Measurements from ENCODE around the gene AFF1. TPM values are rescaled to one million over a fixed set of nuclear protein-coding genes. Genes with fewer than 3 reads are reported as not detected.

AFF1 gene
- total and polyA plus RNA-seq, 2 of the 4 experiments (the other 2 are of a cell fraction), result 7.0 to 9.6 TPM

GRCh38 chr4:87005690-87006425, 71.0 kb downstream of the AFF1 start:
- H3K9ac ChIP-seq (ENCODE audit: low read depth, low read length), result peak overlapping the region; percentile 84
- BruUV-seq (replicated peaks), result no TSS peak
- ATAC-seq (ENCODE audit: low read depth) (peak; percentile 4), DNase-seq (no peak)
- H2BK15ac ChIP-seq (ENCODE audit: low read depth, low read length), result peak overlapping the region; percentile 0; the same call in 1 of the 3 replicates
- H2AK5ac ChIP-seq (ENCODE audit: low read depth, low read length), result peak overlapping the region; percentile 54; the same call in 1 of the 2 replicates
- CTCF ChIA-PET, result interaction anchor here (0.6 to 5.0 kb wide), 5 partner anchors 18 to 84 kb away, joined by 3 to 18 read pairs (median 7); partner anchors contain the start of gene AFF1
- no peak overlapping the region for H2AK9ac ChIP-seq (replicated peaks; ENCODE audit: low read depth, low read length, poor library complexity)
- peaks cover 17 to 44% of the 10 kb centered on the region in 2 experiments for H3K79me1 ChIP-seq (ENCODE audit: low read depth in 1 of 2, low read length in 2 of 2)
- no peaks in the 10 kb centered on the region for H3K9me1 ChIP-seq (ENCODE audit: insufficient read depth, low read length)
- TF ChIP-seq SMC3 (IDR thresholded peaks at IDR 0.05; ENCODE audit: low read depth, low read length), result no peak
- no peak for TF ChIP-seq RCOR1 (IDR thresholded peaks at IDR 0.05; ENCODE audit: insufficient replicate concordance, low read length)
- TF ChIP-seq FOS (IDR thresholded peaks at IDR 0.05; ENCODE audit: low read depth, low read length), result no peak
- TF ChIP-seq, protein P1, sequence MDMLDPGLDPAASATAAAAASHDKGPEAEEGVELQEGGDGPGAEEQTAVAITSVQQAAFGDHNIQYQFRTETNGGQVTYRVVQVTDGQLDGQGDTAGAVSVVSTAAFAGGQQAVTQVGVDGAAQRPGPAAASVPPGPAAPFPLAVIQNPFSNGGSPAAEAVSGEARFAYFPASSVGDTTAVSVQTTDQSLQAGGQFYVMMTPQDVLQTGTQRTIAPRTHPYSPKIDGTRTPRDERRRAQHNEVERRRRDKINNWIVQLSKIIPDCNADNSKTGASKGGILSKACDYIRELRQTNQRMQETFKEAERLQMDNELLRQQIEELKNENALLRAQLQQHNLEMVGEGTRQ (IDR thresholded peaks at IDR 0.05; ENCODE audit: low read depth, low read length), result no peak
- TF ChIP-seq MAZ (IDR thresholded peaks at IDR 0.05; ENCODE audit: borderline replicate concordance, low read depth, low read length), result no peak
- no peak for TF ChIP-seq NFE2L2 (IDR thresholded peaks at IDR 0.05; ENCODE audit: low read depth, low read length)
- TF ChIP-seq CHD1 (IDR thresholded peaks at IDR 0.05; ENCODE audit: low read depth, low read length), result no peak
- H3K56ac ChIP-seq (ENCODE audit: extremely low read depth, insufficient read depth, low read length), result peak overlapping the region; percentile 59; the same call in 1 of the 2 replicates
- peak overlapping the region; percentile 93 for H3K27ac ChIP-seq (ENCODE audit: insufficient read depth, low read length)
- H4K91ac ChIP-seq (ENCODE audit: insufficient read depth, low read depth, low read length), result peak overlapping the region; percentile 54; the same call in 1 of the 2 replicates
- POLR2A ChIA-PET (ENCODE audit: unreplicated experiment), result interaction anchor here (0.6 to 1.5 kb wide), 3 partner anchors 21 to 144 kb away, joined by 3 to 6 read pairs (median 3); partner anchors contain the start of gene AFF1
- peaks cover 6% of the 10 kb centered on the region for H3K4me1 ChIP-seq (ENCODE audit: control insufficient read depth, insufficient read depth, low read length)
- peak overlapping the region; percentile 79 for H2BK5ac ChIP-seq (ENCODE audit: low read depth, low read length, poor library complexity, severe bottlenecking)
- peak overlapping the region; percentile 78 for H3K23ac ChIP-seq (ENCODE audit: low read depth, low read length)
- no peaks in the 10 kb centered on the region for H3K9me3 ChIP-seq (ENCODE audit: control insufficient read depth, insufficient read depth, low read length)
- peak overlapping the region; percentile 98 for H3K4me2 ChIP-seq (ENCODE audit: low read depth, low read length)
- peak overlapping the region; percentile 77 for H4K5ac ChIP-seq (ENCODE audit: low read depth, low read length)
- H3K4ac ChIP-seq (ENCODE audit: low read depth, low read length), result peak overlapping the region; percentile 39; the same call in 1 of the 2 replicates
- H2BK120ac ChIP-seq (ENCODE audit: low read depth, low read length), result peak overlapping the region; percentile 26; the same call in 1 of the 2 replicates
- peak overlapping the region; percentile 45 for H2BK20ac ChIP-seq (ENCODE audit: low read depth, low read length)
- in situ Hi-C loops (cut with MboI; ENCODE audit: low sequenced_read_pairs), result loop anchor here (5.0 kb wide), 2 partner anchors 64 to 86 kb away; no protein-coding TSS in a partner anchor
- H3K14ac ChIP-seq (replicated peaks; ENCODE audit: low read depth, low read length), result peak overlapping the region; percentile 87
- H3K18ac ChIP-seq (ENCODE audit: low read depth, low read length), result peak overlapping the region; percentile 80
- no peaks in the 10 kb centered on the region; the same call in none of the 2 replicates for H4K20me1 ChIP-seq (ENCODE audit: insufficient read depth, low read length)
- no peaks in the 10 kb centered on the region for H3K27me3 ChIP-seq (ENCODE audit: control insufficient read depth, insufficient read depth, low read length)
- peak overlapping the region; percentile 10 to 11; a peak in 2 of 4 replicates for H4K8ac ChIP-seq (ENCODE audit: low read depth in 2 of 2, low read length in 2 of 2)
- dilution Hi-C loops (cut with HindIII; ENCODE audit: low sequenced_read_pairs, unreplicated experiment), result no loop called here
- H3K36me3 ChIP-seq (ENCODE audit: control insufficient read depth, insufficient read depth, low read length), result no peaks in the 10 kb centered on the region
- H2AFZ ChIP-seq (replicated peaks; ENCODE audit: low read length, poor library complexity), result peak overlapping the region; percentile 46
- intact Hi-C loops (cut with micrococcal nuclease), result loop anchor here (1.0 to 5.0 kb wide), 7 partner anchors 71 to 1006 kb away; partner anchors contain the start of gene AFF1
- WGBS, 2 experiments (ENCODE audit: extremely low coverage in 2 of 2, insufficient read length in 1 of 2), result no CpG with 5 or more reads among the region's 16 CpGs
- peak overlapping the region; percentile 83 for H3K4me3 ChIP-seq (ENCODE audit: insufficient read depth, low read depth, low read length)

Data from IMR-90 (cell line).